HepG2 (cell line): ENCODE measurements around the gene TRPT1. TPM values are rescaled to one million over a fixed set of nuclear protein-coding genes. Genes with fewer than 3 reads are reported as not detected.

Experiments
- ADNP ChIP-seq: sonication (generic); formaldehyde crosslinking; IDR thresholded peaks from 2 replicates; pipeline ENCODE4 v1.4.0; 2020; ENCODE audit warnings: missing genetic modification reagents
- BRD4 ChIP-seq: sonication (generic); formaldehyde crosslinking; IDR thresholded peaks from 2 replicates; pipeline ENCODE4 v1.4.0; 2020; ENCODE audit warnings: missing genetic modification reagents
- DNMT1 ChIP-seq: sonication (generic); formaldehyde crosslinking; IDR thresholded peaks from 2 replicates; pipeline ENCODE4 v1.5.1; 2020; ENCODE audit warnings: mild to moderate bottlenecking, missing genetic modification reagents
- ELF1 ChIP-seq: sonication (generic); formaldehyde crosslinking; IDR thresholded peaks from 2 replicates; pipeline ENCODE4 v1.4.0; 2020; ENCODE audit warnings: missing genetic modification reagents
- FOXA3 ChIP-seq: IDR thresholded peaks from 2 replicates; pipeline ENCODE4 v1.6.1; 2016; ENCODE audit warnings: missing genetic modification reagents, missing compliant biosample characterization
- FOXJ3 ChIP-seq: sonication (generic); formaldehyde crosslinking; IDR thresholded peaks from 2 replicates; pipeline ENCODE4 v1.4.0; 2020; ENCODE audit warnings: missing genetic modification reagents, mild to moderate bottlenecking, borderline replicate concordance
- GLI4 ChIP-seq: sonication (generic); formaldehyde crosslinking; IDR thresholded peaks from 2 replicates; pipeline ENCODE4 v1.5.1; 2020; ENCODE audit warnings: missing genetic modification reagents, mild to moderate bottlenecking, moderate library complexity, borderline replicate concordance
- NFE2L1 ChIP-seq: sonication (generic); formaldehyde crosslinking; IDR thresholded peaks from 2 replicates; pipeline ENCODE4 v1.4.0; 2020; ENCODE audit warnings: missing genetic modification reagents, mild to moderate bottlenecking, borderline replicate concordance
- NFYB ChIP-seq: sonication (generic); formaldehyde crosslinking; IDR thresholded peaks from 2 replicates; pipeline ENCODE4 v1.4.0; 2020; ENCODE audit warnings: missing genetic modification reagents
- PHF8 ChIP-seq: sonication (generic); formaldehyde crosslinking; IDR thresholded peaks from 2 replicates; pipeline ENCODE4 v1.5.0; 2020; ENCODE audit warnings: missing genetic modification reagents
- RFXAP ChIP-seq: sonication (generic); formaldehyde crosslinking; IDR thresholded peaks from 2 replicates; pipeline ENCODE4 v1.4.0; 2020; ENCODE audit warnings: missing genetic modification reagents, borderline replicate concordance
- SIN3A ChIP-seq: IDR thresholded peaks from 2 replicates; pipeline ENCODE4 v1.6.1; 2011; ENCODE audit warnings: low read depth, mild to moderate bottlenecking, control low read depth, low read length, borderline replicate concordance
- SOX5 ChIP-seq: IDR thresholded peaks from 2 replicates; pipeline ENCODE4 v1.6.1; 2016; ENCODE audit warnings: borderline replicate concordance
- ZNF501 ChIP-seq: sonication (generic); formaldehyde crosslinking; IDR thresholded peaks from 2 replicates; pipeline ENCODE4 v1.5.1; 2020; ENCODE audit warnings: mild to moderate bottlenecking, moderate library complexity, missing genetic modification reagents
- ZNF619 ChIP-seq: sonication (generic); formaldehyde crosslinking; IDR thresholded peaks from 2 replicates; pipeline ENCODE4 v1.4.0; 2020; ENCODE audit warnings: mild to moderate bottlenecking, missing genetic modification reagents
- polyA plus RNA-seq, 8 experiments: library from polyadenylated mRNA; depleted of rRNA in 3 of 8; stranded (reverse) in 7 of 8; unstranded in 1 of 8; fragments of >200 nt; fragmentation: Illumina TruSeq in 4 of 8; extraction: Trizol in 4 of 8; gene quantifications; 2 replicates each; pipeline versions ENCODE4 v1.2.1 to v1.2.3, GENCODE V29; 2011 to 2016; ENCODE audit warnings: low read depth in 4 of 8, missing spikeins in 1 of 8, mixed read lengths in 1 of 8; ENCODE audit not compliant: insufficient read depth in 1 of 8
- total RNA-seq, 5 experiments: library from RNA; depleted of rRNA; stranded (reverse); fragments of >200 nt; fragmentation: Illumina TruSeq; extraction: Trizol; gene quantifications; 2 replicates each; pipeline ENCODE4 v1.2.3, GENCODE V29; 2016; ENCODE audit warnings: low read depth in 1 of 5
- TF ChIP-seq, protein P1 (sequence below): sonication (generic); formaldehyde crosslinking; IDR thresholded peaks from 2 replicates; pipeline ENCODE4 v1.4.0; 2020; ENCODE audit warnings: missing genetic modification reagents
- TF ChIP-seq, protein P2 (sequence below): sonication (generic); formaldehyde crosslinking; IDR thresholded peaks from 2 replicates; pipeline ENCODE4 v1.4.0; 2020; ENCODE audit warnings: missing genetic modification reagents
- TF ChIP-seq, protein P3 (sequence below): sonication (generic); formaldehyde crosslinking; IDR thresholded peaks from 2 replicates; pipeline ENCODE4 v1.8.1; 2023; ENCODE audit warnings: mild to moderate bottlenecking, missing genetic modification reagents
- TF ChIP-seq, protein P4 (sequence below): sonication (generic); formaldehyde crosslinking; IDR thresholded peaks from 2 replicates; pipeline ENCODE4 v1.8.0; 2022; ENCODE audit warnings: mild to moderate bottlenecking, missing genetic modification reagents, moderate library complexity
- TF ChIP-seq, protein P5 (sequence below): sonication (generic); formaldehyde crosslinking; IDR thresholded peaks from 2 replicates; pipeline ENCODE4 v1.8.1; 2023; ENCODE audit warnings: missing genetic modification reagents, inconsistent platforms, borderline replicate concordance

TRPT1 gene
- total and polyA plus RNA-seq, 2 of the 13 experiments (the other 11 are each of a cell fraction or from before 2014, with no cell fraction given), result 24.8 to 40.7 TPM

DNA sequence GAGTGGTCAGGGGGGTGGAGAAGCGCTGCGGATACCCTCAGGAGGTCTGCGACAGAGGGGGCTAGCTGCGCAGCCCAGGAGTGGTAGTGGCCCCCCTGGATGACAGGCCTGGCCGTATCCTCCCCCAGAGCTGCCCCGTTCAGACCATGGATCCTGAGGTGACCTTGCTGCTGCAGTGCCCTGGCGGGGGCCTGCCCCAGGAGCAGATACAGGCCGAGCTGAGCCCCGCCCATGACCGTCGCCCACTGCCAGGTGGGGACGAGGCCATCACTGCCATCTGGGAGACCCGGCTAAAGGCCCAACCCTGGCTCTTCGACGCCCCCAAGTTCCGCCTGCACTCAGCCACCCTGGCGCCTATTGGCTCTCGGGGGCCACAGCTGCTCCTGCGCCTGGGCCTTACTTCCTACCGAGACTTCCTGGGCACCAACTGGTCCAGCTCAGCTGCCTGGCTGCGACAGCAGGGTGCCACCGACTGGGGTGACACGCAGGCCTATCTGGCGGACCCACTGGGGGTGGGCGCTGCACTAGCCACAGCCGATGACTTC lies 593 bp upstream of the TRPT1 start (continued):
- TF ChIP-seq, protein P1, sequence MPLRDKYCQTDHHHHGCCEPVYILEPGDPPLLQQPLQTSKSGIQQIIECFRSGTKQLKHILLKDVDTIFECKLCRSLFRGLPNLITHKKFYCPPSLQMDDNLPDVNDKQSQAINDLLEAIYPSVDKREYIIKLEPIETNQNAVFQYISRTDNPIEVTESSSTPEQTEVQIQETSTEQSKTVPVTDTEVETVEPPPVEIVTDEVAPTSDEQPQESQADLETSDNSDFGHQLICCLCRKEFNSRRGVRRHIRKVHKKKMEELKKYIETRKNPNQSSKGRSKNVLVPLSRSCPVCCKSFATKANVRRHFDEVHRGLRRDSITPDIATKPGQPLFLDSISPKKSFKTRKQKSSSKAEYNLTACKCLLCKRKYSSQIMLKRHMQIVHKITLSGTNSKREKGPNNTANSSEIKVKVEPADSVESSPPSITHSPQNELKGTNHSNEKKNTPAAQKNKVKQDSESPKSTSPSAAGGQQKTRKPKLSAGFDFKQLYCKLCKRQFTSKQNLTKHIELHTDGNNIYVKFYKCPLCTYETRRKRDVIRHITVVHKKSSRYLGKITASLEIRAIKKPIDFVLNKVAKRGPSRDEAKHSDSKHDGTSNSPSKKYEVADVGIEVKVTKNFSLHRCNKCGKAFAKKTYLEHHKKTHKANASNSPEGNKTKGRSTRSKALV (CRISPR knock-in tag), result 0 out of 2 replicates have a peak, but pooled peaks have one; percentile 7
- TF ChIP-seq DNMT1 (CRISPR knock-in tag), result no peak
- TF ChIP-seq NFE2L1, result 0 out of 2 replicates have a peak, but pooled peaks have one; percentile 41
- no peak for TF ChIP-seq BRD4 (CRISPR knock-in tag)
- no peak for TF ChIP-seq ADNP (CRISPR knock-in tag)
- 0 out of 2 replicates have a peak, but pooled peaks have one; percentile 55 for TF ChIP-seq GLI4 (CRISPR knock-in tag)
- TF ChIP-seq FOXJ3 (CRISPR knock-in tag), result no peak
- TF ChIP-seq, protein P2, sequence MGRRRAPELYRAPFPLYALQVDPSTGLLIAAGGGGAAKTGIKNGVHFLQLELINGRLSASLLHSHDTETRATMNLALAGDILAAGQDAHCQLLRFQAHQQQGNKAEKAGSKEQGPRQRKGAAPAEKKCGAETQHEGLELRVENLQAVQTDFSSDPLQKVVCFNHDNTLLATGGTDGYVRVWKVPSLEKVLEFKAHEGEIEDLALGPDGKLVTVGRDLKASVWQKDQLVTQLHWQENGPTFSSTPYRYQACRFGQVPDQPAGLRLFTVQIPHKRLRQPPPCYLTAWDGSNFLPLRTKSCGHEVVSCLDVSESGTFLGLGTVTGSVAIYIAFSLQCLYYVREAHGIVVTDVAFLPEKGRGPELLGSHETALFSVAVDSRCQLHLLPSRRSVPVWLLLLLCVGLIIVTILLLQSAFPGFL (CRISPR knock-in tag), result no peak
- TF ChIP-seq NFYB (CRISPR knock-in tag), result peak; percentile 73
- TF ChIP-seq SIN3A, result peak; percentile 27; the same call in 1 of the 2 replicates
- TF ChIP-seq ZNF501 (CRISPR knock-in tag), result peak; percentile 21; the same call in 1 of the 2 replicates
- TF ChIP-seq, protein P3, sequence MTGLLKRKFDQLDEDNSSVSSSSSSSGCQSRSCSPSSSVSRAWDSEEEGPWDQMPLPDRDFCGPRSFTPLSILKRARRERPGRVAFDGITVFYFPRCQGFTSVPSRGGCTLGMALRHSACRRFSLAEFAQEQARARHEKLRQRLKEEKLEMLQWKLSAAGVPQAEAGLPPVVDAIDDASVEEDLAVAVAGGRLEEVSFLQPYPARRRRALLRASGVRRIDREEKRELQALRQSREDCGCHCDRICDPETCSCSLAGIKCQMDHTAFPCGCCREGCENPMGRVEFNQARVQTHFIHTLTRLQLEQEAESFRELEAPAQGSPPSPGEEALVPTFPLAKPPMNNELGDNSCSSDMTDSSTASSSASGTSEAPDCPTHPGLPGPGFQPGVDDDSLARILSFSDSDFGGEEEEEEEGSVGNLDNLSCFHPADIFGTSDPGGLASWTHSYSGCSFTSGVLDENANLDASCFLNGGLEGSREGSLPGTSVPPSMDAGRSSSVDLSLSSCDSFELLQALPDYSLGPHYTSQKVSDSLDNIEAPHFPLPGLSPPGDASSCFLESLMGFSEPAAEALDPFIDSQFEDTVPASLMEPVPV, result peak; percentile 69; the same call in 1 of the 2 replicates
- TF ChIP-seq, protein P4, sequence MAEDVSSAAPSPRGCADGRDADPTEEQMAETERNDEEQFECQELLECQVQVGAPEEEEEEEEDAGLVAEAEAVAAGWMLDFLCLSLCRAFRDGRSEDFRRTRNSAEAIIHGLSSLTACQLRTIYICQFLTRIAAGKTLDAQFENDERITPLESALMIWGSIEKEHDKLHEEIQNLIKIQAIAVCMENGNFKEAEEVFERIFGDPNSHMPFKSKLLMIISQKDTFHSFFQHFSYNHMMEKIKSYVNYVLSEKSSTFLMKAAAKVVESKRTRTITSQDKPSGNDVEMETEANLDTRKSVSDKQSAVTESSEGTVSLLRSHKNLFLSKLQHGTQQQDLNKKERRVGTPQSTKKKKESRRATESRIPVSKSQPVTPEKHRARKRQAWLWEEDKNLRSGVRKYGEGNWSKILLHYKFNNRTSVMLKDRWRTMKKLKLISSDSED (CRISPR knock-in tag), result peak; percentile 87
- TF ChIP-seq PHF8, result peak; percentile 8; the same call in 1 of the 2 replicates
- TF ChIP-seq, protein P5, sequence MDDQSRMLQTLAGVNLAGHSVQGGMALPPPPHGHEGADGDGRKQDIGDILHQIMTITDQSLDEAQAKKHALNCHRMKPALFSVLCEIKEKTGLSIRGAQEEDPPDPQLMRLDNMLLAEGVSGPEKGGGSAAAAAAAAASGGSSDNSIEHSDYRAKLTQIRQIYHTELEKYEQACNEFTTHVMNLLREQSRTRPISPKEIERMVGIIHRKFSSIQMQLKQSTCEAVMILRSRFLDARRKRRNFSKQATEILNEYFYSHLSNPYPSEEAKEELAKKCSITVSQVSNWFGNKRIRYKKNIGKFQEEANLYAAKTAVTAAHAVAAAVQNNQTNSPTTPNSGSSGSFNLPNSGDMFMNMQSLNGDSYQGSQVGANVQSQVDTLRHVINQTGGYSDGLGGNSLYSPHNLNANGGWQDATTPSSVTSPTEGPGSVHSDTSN, result no peak
- no peak for TF ChIP-seq FOXA3 (CRISPR knock-in tag)
- TF ChIP-seq ELF1, result peak; percentile 46
- no peak for TF ChIP-seq SOX5 (CRISPR knock-in tag)
- 0 out of 2 replicates have a peak, but pooled peaks have one; percentile 46 for TF ChIP-seq RFXAP (CRISPR knock-in tag)
- TF ChIP-seq ZNF619 (CRISPR knock-in tag), result 0 out of 2 replicates have a peak, but pooled peaks have one; percentile 25
